ENCODE results near the gene IL18RAP. TPM values are rescaled to one million over a fixed set of nuclear protein-coding genes. Genes with fewer than 3 reads are reported as not detected.

The IL18RAP gene
- polyA plus RNA-seq (2013, experiment 1 of 2): not detected
- polyA plus RNA-seq (2013, experiment 2 of 2): not detected

DNA sequence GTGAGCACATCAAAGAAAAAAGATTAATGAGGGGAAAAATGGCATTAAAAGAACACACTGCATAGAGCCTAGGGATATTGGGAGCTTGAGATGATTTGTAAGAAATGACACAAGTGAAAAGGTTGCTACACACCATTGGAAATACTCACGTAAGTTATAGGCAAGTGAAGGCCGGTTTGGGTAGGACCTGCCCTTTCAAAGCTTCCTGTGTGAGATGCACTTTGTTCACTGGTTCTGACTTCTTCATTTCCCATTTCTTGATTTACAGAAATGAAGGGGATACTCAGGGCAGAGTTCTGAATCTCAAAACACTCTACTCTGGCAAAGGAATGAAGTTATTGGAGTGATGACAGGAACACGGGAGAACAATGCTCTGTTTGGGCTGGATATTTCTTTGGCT lies at the start of gene IL18RAP:
Gene IL18RAP, plus strand, starts transcription at position 251 of the 400 bp plus-strand sequence. Its CDS starts 118 bp downstream, at position 369.
- H3K9ac ChIP-seq (ENCODE audit: low read depth, low read length): no peak within 1 kb of the TSS
- no peaks in the 10 kb centered on the region for H3K36me3 ChIP-seq (ENCODE audit: insufficient read depth, low read length)
- no peak within 1 kb of the TSS for H3K27ac ChIP-seq (ENCODE audit: low read depth, low read length)
- no peaks in the 10 kb centered on the region for H3K9me3 ChIP-seq (ENCODE audit: insufficient read depth, low read depth, low read length)
- no peak within 1 kb of the TSS for H3K4me3 ChIP-seq (ENCODE audit: low read length)
- H3K27me3 ChIP-seq (ENCODE audit: insufficient read depth, low read length): no peaks in the 10 kb centered on the region
- no peaks in the 10 kb centered on the region for H3K4me1 ChIP-seq (ENCODE audit: insufficient read depth, low read length)
- WGBS: 95% methylated on average over 3 of the region's 3 CpGs

DNA sequence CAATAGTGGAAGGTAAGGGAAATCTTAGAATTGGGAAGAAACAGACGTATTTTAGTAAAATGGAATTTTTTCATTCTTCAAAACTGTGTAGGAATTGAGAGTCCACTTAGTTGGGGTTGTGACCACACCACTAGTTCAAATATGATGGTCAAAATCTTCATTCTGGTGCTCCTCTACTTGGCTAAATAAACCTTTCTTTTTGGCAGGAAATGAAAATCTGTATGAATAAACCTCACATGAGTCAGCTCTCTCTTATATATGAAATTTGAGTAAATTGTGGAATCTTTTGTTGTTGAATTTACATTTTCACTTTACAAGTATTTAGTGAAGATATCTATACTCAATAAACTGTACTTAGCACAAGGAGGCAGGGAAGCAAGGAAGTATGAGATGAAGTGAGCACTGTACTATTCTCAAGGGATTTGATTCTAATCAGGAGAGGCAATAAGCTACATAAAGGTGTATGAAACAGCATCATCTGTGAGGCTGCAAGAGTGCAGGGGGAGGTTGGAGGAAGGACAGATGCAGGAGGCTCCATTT lies 46.8 kb upstream of the IL18RAP start:
- H3K4me3 ChIP-seq (ENCODE audit: low read length): no peak overlapping the region
- no peaks in the 10 kb centered on the region for H3K27me3 ChIP-seq (ENCODE audit: insufficient read depth, low read length)
- WGBS: 69% methylated on average over 1 of the region's 1 CpG
- no peak overlapping the region for H3K27ac ChIP-seq (ENCODE audit: low read depth, low read length)
- H3K36me3 ChIP-seq (ENCODE audit: insufficient read depth, low read length): no peaks in the 10 kb centered on the region
- peaks cover 4% of the 10 kb centered on the region; the same call in 1 of the 2 replicates for H3K9me3 ChIP-seq (ENCODE audit: insufficient read depth, low read depth, low read length)
- no peak overlapping the region for H3K9ac ChIP-seq (ENCODE audit: low read depth, low read length)
- H3K4me1 ChIP-seq (ENCODE audit: insufficient read depth, low read length): no peaks in the 10 kb centered on the region

GRCh38 chr2:102383722-102384121 lies 39.2 kb upstream of the IL18RAP start:
- no peaks in the 10 kb centered on the region for H3K27me3 ChIP-seq (ENCODE audit: insufficient read depth, low read length)
- peaks cover 28% of the 10 kb centered on the region; the same call in 1 of the 2 replicates for H3K9me3 ChIP-seq (ENCODE audit: insufficient read depth, low read depth, low read length)
- H3K27ac ChIP-seq (ENCODE audit: low read depth, low read length): no peak overlapping the region
- H3K36me3 ChIP-seq (ENCODE audit: insufficient read depth, low read length): no peaks in the 10 kb centered on the region
- no peaks in the 10 kb centered on the region for H3K4me1 ChIP-seq (ENCODE audit: insufficient read depth, low read length)
- no peak overlapping the region for H3K4me3 ChIP-seq (ENCODE audit: low read length)
- no peak overlapping the region for H3K9ac ChIP-seq (ENCODE audit: low read depth, low read length)

- H3K27me3 ChIP-seq (ENCODE audit: insufficient read depth, low read length): no peaks in the 10 kb centered on the region
- H3K36me3 ChIP-seq (ENCODE audit: insufficient read depth, low read length): no peaks in the 10 kb centered on the region
- 90% methylated on average over 1 of the region's 1 CpG for WGBS
- peaks cover 28% of the 10 kb centered on the region; the same call in 1 of the 2 replicates for H3K9me3 ChIP-seq (ENCODE audit: insufficient read depth, low read depth, low read length)
- no peaks in the 10 kb centered on the region for H3K4me1 ChIP-seq (ENCODE audit: insufficient read depth, low read length)
- no peak overlapping the region for H3K9ac ChIP-seq (ENCODE audit: low read depth, low read length)
- H3K27ac ChIP-seq (ENCODE audit: low read depth, low read length): no peak overlapping the region
- no peak overlapping the region for H3K4me3 ChIP-seq (ENCODE audit: low read length)
Measured at GRCh38 chr2:102385522-102385921, 37.4 kb upstream of the IL18RAP start.

DNA sequence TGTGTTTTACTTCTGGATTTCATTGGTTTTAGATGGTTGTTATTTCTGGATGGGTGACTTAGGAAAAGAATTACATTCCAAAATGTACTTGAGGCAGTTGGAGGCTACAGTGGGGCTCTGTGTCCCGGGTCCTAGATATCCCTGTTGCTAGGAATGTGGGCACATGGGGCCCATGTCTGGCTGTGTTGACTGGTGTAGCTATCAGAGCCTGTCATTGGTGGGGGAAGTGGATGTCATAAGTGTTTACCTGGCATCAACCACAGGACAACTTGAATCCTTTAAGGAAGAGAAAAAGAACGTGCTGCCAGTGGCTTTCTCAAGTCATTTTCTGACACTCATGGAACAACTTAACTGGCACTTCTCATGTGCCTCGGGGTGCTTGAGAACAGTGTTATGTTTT lies 37.0 kb upstream of the IL18RAP start:
- Histone ChIP-seq H3K36me3 (ENCODE audit: insufficient read depth, low read length) (no peaks in the 10 kb centered on the region), H3K4me3 (ENCODE audit: low read length) (no peak overlapping the region), H3K9ac (ENCODE audit: low read depth, low read length) (no peak overlapping the region), H3K27ac (ENCODE audit: low read depth, low read length) (no peak overlapping the region), H3K27me3 (ENCODE audit: insufficient read depth, low read length) (no peaks in the 10 kb centered on the region), H3K9me3 (ENCODE audit: insufficient read depth, low read depth, low read length) (peaks cover 28% of the 10 kb centered on the region; the same call in 1 of the 2 replicates), H3K4me1 (ENCODE audit: insufficient read depth, low read length) (no peaks in the 10 kb centered on the region)
- 93% methylated on average over 3 of the region's 3 CpGs for WGBS

GRCh38 chr2:102386867-102387541 lies 36.0 kb upstream of the IL18RAP start:
- H3K9ac ChIP-seq (ENCODE audit: low read depth, low read length): no peak overlapping the region

DNA sequence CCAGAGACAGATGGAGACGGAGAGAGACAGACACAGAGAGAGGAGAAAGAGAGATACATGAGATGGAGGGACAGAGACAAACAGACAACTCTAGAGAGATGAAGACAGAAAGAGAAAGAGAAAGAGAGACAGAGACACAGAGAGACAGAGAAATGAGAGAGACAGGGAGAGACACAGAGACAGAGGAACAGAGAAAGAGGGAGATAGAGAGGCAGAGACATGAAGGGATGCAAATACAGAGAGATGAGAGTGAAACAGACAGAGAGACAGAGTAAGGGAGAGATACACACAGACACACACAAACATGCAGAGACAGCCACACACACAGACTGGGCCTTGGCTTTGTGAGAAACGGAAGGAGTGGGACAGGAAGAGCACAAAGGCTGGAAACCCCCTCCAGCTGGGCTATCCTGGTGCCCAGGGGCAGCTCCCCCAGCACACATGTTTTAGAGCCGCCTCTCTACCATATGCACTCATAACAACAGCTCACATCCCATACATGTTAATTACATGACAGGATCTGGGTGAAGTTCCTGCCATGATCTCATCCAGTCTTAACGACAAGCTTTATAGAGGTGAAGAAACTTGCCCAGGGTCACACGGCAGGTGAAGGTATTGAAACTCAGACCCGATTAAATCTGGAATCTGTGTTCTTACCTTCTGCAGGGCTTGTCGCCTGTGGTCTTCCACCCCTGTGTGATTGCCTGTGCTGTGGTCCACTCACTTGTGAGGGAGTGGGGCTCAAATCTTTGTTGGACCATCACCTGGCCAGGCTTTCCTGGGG lies 35.0 kb upstream of the IL18RAP start:
- H3K9ac ChIP-seq (ENCODE audit: low read depth, low read length): no peak overlapping the region
- no peaks in the 10 kb centered on the region for H3K36me3 ChIP-seq (ENCODE audit: insufficient read depth, low read length)
- WGBS: 91% methylated on average over 7 of the region's 7 CpGs
- peaks cover 18% of the 10 kb centered on the region; the same call in 1 of the 2 replicates for H3K9me3 ChIP-seq (ENCODE audit: insufficient read depth, low read depth, low read length)
- H3K4me3 ChIP-seq (ENCODE audit: low read length): no peak overlapping the region
- H3K27me3 ChIP-seq (ENCODE audit: insufficient read depth, low read length): no peaks in the 10 kb centered on the region
- no peaks in the 10 kb centered on the region for H3K4me1 ChIP-seq (ENCODE audit: insufficient read depth, low read length)
- no peak overlapping the region for H3K27ac ChIP-seq (ENCODE audit: low read depth, low read length)

More at GRCh38 chr2:102386867-102387541, 36.0 kb upstream of the IL18RAP start:
- no peaks in the 10 kb centered on the region for H3K36me3 ChIP-seq (ENCODE audit: insufficient read depth, low read length)
- no peak overlapping the region for H3K27ac ChIP-seq (ENCODE audit: low read depth, low read length)
- H3K27me3 ChIP-seq (ENCODE audit: insufficient read depth, low read length): no peaks in the 10 kb centered on the region
- peaks cover 25% of the 10 kb centered on the region; the same call in 1 of the 2 replicates for H3K9me3 ChIP-seq (ENCODE audit: insufficient read depth, low read depth, low read length)
- no peaks in the 10 kb centered on the region for H3K4me1 ChIP-seq (ENCODE audit: insufficient read depth, low read length)
- WGBS: 93% methylated on average over 3 of the region's 3 CpGs
- H3K4me3 ChIP-seq (ENCODE audit: low read length): no peak overlapping the region

GRCh38 chr2:102391565-102391964 lies 31.4 kb upstream of the IL18RAP start:
- H3K9ac ChIP-seq (ENCODE audit: low read depth, low read length): no peak overlapping the region
- H3K27ac ChIP-seq (ENCODE audit: low read depth, low read length): no peak overlapping the region
- WGBS: no CpG with 5 or more reads among the region's 2 CpGs
- no peaks in the 10 kb centered on the region for H3K27me3 ChIP-seq (ENCODE audit: insufficient read depth, low read length)
- no peaks in the 10 kb centered on the region for H3K9me3 ChIP-seq (ENCODE audit: insufficient read depth, low read depth, low read length)
- no peaks in the 10 kb centered on the region for H3K4me1 ChIP-seq (ENCODE audit: insufficient read depth, low read length)
- H3K4me3 ChIP-seq (ENCODE audit: low read length): no peak overlapping the region
- H3K36me3 ChIP-seq (ENCODE audit: insufficient read depth, low read length): no peaks in the 10 kb centered on the region

GRCh38 chr2:102392096-102392495 lies 30.9 kb upstream of the IL18RAP start:
- no peak overlapping the region for H3K4me3 ChIP-seq (ENCODE audit: low read length)
- no peak overlapping the region for H3K9ac ChIP-seq (ENCODE audit: low read depth, low read length)
- H3K27me3 ChIP-seq (ENCODE audit: insufficient read depth, low read length): no peaks in the 10 kb centered on the region
- no peaks in the 10 kb centered on the region for H3K9me3 ChIP-seq (ENCODE audit: insufficient read depth, low read depth, low read length)
- H3K4me1 ChIP-seq (ENCODE audit: insufficient read depth, low read length): no peaks in the 10 kb centered on the region
- H3K27ac ChIP-seq (ENCODE audit: low read depth, low read length): no peak overlapping the region
- no peaks in the 10 kb centered on the region for H3K36me3 ChIP-seq (ENCODE audit: insufficient read depth, low read length)
- WGBS: 64% methylated on average over 3 of the region's 3 CpGs

- Histone ChIP-seq H3K36me3 (ENCODE audit: insufficient read depth, low read length) (no peaks in the 10 kb centered on the region), H3K27me3 (ENCODE audit: insufficient read depth, low read length) (no peaks in the 10 kb centered on the region), H3K4me1 (ENCODE audit: insufficient read depth, low read length) (no peaks in the 10 kb centered on the region), H3K4me3 (ENCODE audit: low read length) (no peak overlapping the region), H3K9ac (ENCODE audit: low read depth, low read length) (no peak overlapping the region), H3K27ac (ENCODE audit: low read depth, low read length) (no peak overlapping the region), H3K9me3 (ENCODE audit: insufficient read depth, low read depth, low read length) (no peaks in the 10 kb centered on the region)
- no CpG with 5 or more reads among the region's 1 CpG for WGBS
Measured at GRCh38 chr2:102392942-102393341, 30.0 kb upstream of the IL18RAP start.

GRCh38 chr2:102396012-102396411 lies 26.9 kb upstream of the IL18RAP start:
- no peaks in the 10 kb centered on the region for H3K4me1 ChIP-seq (ENCODE audit: insufficient read depth, low read length)
- WGBS: 100% methylated on average over 1 of the region's 2 CpGs

More at GRCh38 chr2:102396012-102396411, 26.9 kb upstream of the IL18RAP start:
- Histone ChIP-seq H3K4me3 (ENCODE audit: low read length) (no peak overlapping the region), H3K9ac (ENCODE audit: low read depth, low read length) (no peak overlapping the region), H3K36me3 (ENCODE audit: insufficient read depth, low read length) (no peaks in the 10 kb centered on the region), H3K27me3 (ENCODE audit: insufficient read depth, low read length) (no peaks in the 10 kb centered on the region), H3K9me3 (ENCODE audit: insufficient read depth, low read depth, low read length) (no peaks in the 10 kb centered on the region), H3K27ac (ENCODE audit: low read depth, low read length) (no peak overlapping the region)
